WTC11 (cell line): ENCODE data around the gene DYNAP. TPM values are rescaled to one million over a fixed set of nuclear protein-coding genes. Genes with fewer than 3 reads are reported as not detected.

Source experiments
- ATAC-seq: fragments of 200-7000 bp; cut with Tn5 transposase; 2 replicates; pipeline ENCODE4 v1.10.0; 2021; ENCODE audit warnings: mild to moderate bottlenecking, moderate library complexity
- Bru-seq: library from RNA; stranded (reverse); fragments of 400-500 nt; gene quantifications from one replicate; lab custom pipeline; 2021; lab: Mats Ljungman, UMichigan
- CTCF ChIA-PET: fragments of 300-600 bp; sonication (Branson Sonifier 250); formaldehyde crosslinking; loops from one replicate; lab custom pipeline; 2021; ENCODE audit warnings: antibody characterized with exemption; lab: Charles Lee
- POLR2A ChIA-PET: fragments of 350-600 bp; sonication (Branson Sonifier 250); formaldehyde crosslinking; loops from one replicate; lab custom pipeline; 2021; ENCODE audit warnings: antibody characterized with exemption; lab: Charles Lee
- DNase-seq: peaks from one replicate; pipeline ENCODE4 v3.0.0; 2021; ENCODE audit warnings: low spot score
- H3K27ac Mint-ChIP-seq: 2 replicates; pipeline ENCODE4 v1.8.0; 2021; ENCODE audit warnings: mixed read lengths
- H3K27me3 Mint-ChIP-seq: 2 replicates; pipeline ENCODE4 v1.8.0; 2021; ENCODE audit warnings: low read depth, mild to moderate bottlenecking, moderate library complexity, mixed read lengths
- H3K36me3 Mint-ChIP-seq: 2 replicates; pipeline ENCODE4 v1.8.0; 2021; ENCODE audit warnings: mixed read lengths
- H3K4me1 Mint-ChIP-seq: 2 replicates; pipeline ENCODE4 v1.8.0; 2022; ENCODE audit warnings: mixed read lengths
- H3K4me3 Mint-ChIP-seq: 2 replicates; pipeline ENCODE4 v1.8.0; 2021; ENCODE audit warnings: mild to moderate bottlenecking, moderate library complexity, mixed read lengths
- H3K9me3 Mint-ChIP-seq: 2 replicates; pipeline ENCODE4 v1.8.0; 2021; ENCODE audit warnings: mixed read lengths
- ATF1 ChIP-seq: sonication (generic); formaldehyde crosslinking; IDR thresholded peaks from 2 replicates; pipeline ENCODE4 v1.8.1; 2023; ENCODE audit warnings: mild to moderate bottlenecking, moderate library complexity, missing genetic modification reagents
- CDX4 ChIP-seq: fragments of 250-450 bp; sonication (Bioruptor Pico); IDR thresholded peaks from 2 replicates; pipeline ENCODE4 v1.9.0; 2021; ENCODE audit warnings: moderate library complexity, mild to moderate bottlenecking, inconsistent platforms, borderline replicate concordance
- FOXJ3 ChIP-seq: sonication (generic); formaldehyde crosslinking; IDR thresholded peaks from 2 replicates; pipeline ENCODE4 v1.9.0; 2021; ENCODE audit warnings: missing genetic modification reagents, mild to moderate bottlenecking, borderline replicate concordance
- GRHL2 ChIP-seq: fragments of 250-450 bp; sonication (Bioruptor Pico); IDR thresholded peaks from 2 replicates; pipeline ENCODE4 v1.8.0; 2022; ENCODE audit warnings: mild to moderate bottlenecking, moderate library complexity; ENCODE audit not compliant: insufficient replicate concordance, severe bottlenecking
- GTF2I ChIP-seq: fragments of 250-450 bp; sonication (Bioruptor Pico); conservative IDR thresholded peaks from 2 replicates; pipeline ENCODE4 v1.4.0; 2021; ENCODE audit warnings: mild to moderate bottlenecking
- NFATC4 ChIP-seq: fragments of 250-450 bp; sonication (Bioruptor Pico); IDR thresholded peaks from 2 replicates; pipeline ENCODE4 v1.9.0; 2021; ENCODE audit warnings: mild to moderate bottlenecking
- NR1H2 ChIP-seq: sonication (generic); formaldehyde crosslinking; IDR thresholded peaks from 2 replicates; pipeline ENCODE4 v1.9.0; 2021; ENCODE audit warnings: mild to moderate bottlenecking, moderate library complexity, missing genetic modification reagents
- NR2C2 ChIP-seq: sonication (generic); formaldehyde crosslinking; IDR thresholded peaks from 2 replicates; pipeline ENCODE4 v1.8.0; 2022; ENCODE audit warnings: mild to moderate bottlenecking, missing genetic modification reagents
- ZBTB21 ChIP-seq: sonication (generic); formaldehyde crosslinking; IDR thresholded peaks from 2 replicates; pipeline ENCODE4 v1.8.1; 2023; ENCODE audit warnings: mild to moderate bottlenecking, missing genetic modification reagents, borderline replicate concordance
- ZBTB43 ChIP-seq: sonication (generic); formaldehyde crosslinking; IDR thresholded peaks from 2 replicates; pipeline ENCODE4 v1.8.1; 2023; ENCODE audit warnings: mild to moderate bottlenecking, missing genetic modification reagents
- ZNF138 ChIP-seq: sonication (generic); formaldehyde crosslinking; conservative IDR thresholded peaks from 2 replicates; pipeline ENCODE4 v1.8.1; 2022; ENCODE audit warnings: mild to moderate bottlenecking, moderate library complexity, missing genetic modification reagents
- ZNF317 ChIP-seq: sonication (generic); formaldehyde crosslinking; IDR thresholded peaks from 2 replicates; pipeline ENCODE4 v1.8.1; 2023; ENCODE audit warnings: low read depth, mild to moderate bottlenecking, moderate library complexity, missing genetic modification reagents, borderline replicate concordance
- ZNF423 ChIP-seq: fragments of 250-450 bp; sonication (Bioruptor Pico); IDR thresholded peaks from 2 replicates; pipeline ENCODE4 v2.1.2; 2022; ENCODE audit warnings: mild to moderate bottlenecking, moderate library complexity
- ZNF532 ChIP-seq: fragments of 250-450 bp; sonication (Bioruptor Pico); IDR thresholded peaks from 2 replicates; pipeline ENCODE4 v1.9.0; 2021; ENCODE audit warnings: mild to moderate bottlenecking, borderline replicate concordance
- ZSCAN18 ChIP-seq: fragments of 250-450 bp; sonication (Bioruptor Pico); IDR thresholded peaks from 2 replicates; pipeline ENCODE4 v2.1.2; 2022; ENCODE audit warnings: mild to moderate bottlenecking, moderate library complexity
- long read RNA-seq, 3 experiments: library from RNA in 1 of 3; library from capped mRNA in 1 of 3; library from polyadenylated mRNA in 1 of 3; unstranded in 2 of 3; stranded (forward) in 1 of 3; transcript quantifications; one replicate each; pipeline ENCODE4 v2.0.0, GENCODE V29; 2021
- total RNA-seq: library from RNA; stranded (reverse); gene quantifications from 3 replicates; pipeline ENCODE4 v1.2.3, GENCODE V29; 2021
- TF ChIP-seq, protein P1 (sequence below): sonication (generic); formaldehyde crosslinking; IDR thresholded peaks from 2 replicates; pipeline ENCODE4 v1.8.0; 2023; ENCODE audit warnings: missing genetic modification reagents
- TF ChIP-seq, protein P2 (sequence below): sonication (generic); formaldehyde crosslinking; IDR thresholded peaks from 2 replicates; pipeline ENCODE4 v1.8.1; 2023; ENCODE audit warnings: mild to moderate bottlenecking, missing genetic modification reagents, moderate library complexity
- TF ChIP-seq, protein P3 (sequence below): sonication (generic); formaldehyde crosslinking; IDR thresholded peaks from 2 replicates; pipeline ENCODE4 v1.8.1; 2023; ENCODE audit warnings: mild to moderate bottlenecking, moderate library complexity, missing genetic modification reagents

The DYNAP gene, protein sequence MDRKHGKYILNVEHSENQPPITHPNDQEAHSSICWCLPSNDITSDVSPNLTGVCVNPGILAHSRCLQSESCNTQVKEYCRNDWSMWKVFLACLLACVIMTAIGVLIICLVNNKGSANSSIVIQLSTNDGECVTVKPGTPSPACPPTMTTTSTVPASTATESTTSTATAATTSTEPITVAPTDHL
- 0.46 to 0.94 TPM (median 0.50 TPM) in 3 replicates for total RNA-seq
- Bru-seq, nascent RNA: percentile 34 among the genes with signal in this experiment
- long read RNA-seq, experiment 1, partial matches to known transcripts: 1 of 1 reads
- long read RNA-seq, experiment 1, other reads (novel, unspliced or antisense): 0 of 1 reads
- long read RNA-seq, experiment 2, partial matches to known transcripts: 1 of 1 reads
- long read RNA-seq, experiment 2, other reads (novel, unspliced or antisense): 0 of 1 reads
- long read RNA-seq, experiment 3: 0 reads

- H3K36me3 Mint-ChIP-seq: no peaks in the 10 kb centered on the region
- CTCF ChIA-PET: no interaction called here
- H3K9me3 Mint-ChIP-seq: no peaks in the 10 kb centered on the region
Observed at GRCh38 chr18:54590945-54591344, at the start of gene DYNAP. Gene DYNAP (plus strand): TSS chr18:54591245. CDS start chr18:54591283, 38 bp downstream.

DNA sequence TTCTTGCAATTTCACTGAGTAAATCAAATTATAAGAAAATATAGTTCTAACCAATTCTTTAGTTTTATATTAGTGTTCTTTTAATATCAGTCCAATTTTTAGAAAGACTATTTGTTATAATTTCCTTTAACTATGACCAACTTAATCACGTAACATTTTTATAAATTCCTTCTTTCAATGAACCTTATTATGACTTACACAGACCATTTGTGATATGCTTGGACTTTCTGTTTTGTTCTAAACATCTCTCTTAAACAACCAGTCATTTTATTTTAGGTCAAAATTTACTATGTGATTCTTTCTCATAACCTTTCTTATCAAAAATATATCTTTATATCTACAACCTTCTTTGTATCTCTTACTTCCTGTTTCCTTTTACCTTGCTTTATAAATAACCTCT is 39.5 kb upstream of the DYNAP start:
- Mint-ChIP-seq H3K4me1 (peaks cover 3% of the 10 kb centered on the region), H3K9me3 (peaks cover 78% of the 10 kb centered on the region), H3K36me3 (peaks cover 85% of the 10 kb centered on the region), H3K27ac (no peak overlapping the region), H3K27me3 (peaks cover under 1% of the 10 kb centered on the region; the same call in 1 of the 2 replicates), H3K4me3 (no peak overlapping the region)
- ATAC-seq (no peak), DNase-seq (no peak)
- CTCF ChIA-PET: no interaction called here
- POLR2A ChIA-PET: no interaction called here
- TF ChIP-seq ZBTB21 (CRISPR knock-in tag) (no peak), ZSCAN18 (CRISPR knock-in tag) (no peak), ZNF317 (CRISPR knock-in tag) (no peak), CDX4 (no peak), NR1H2 (CRISPR knock-in tag) (no peak), ATF1 (CRISPR knock-in tag) (no peak)
- TF ChIP-seq, protein P1, sequence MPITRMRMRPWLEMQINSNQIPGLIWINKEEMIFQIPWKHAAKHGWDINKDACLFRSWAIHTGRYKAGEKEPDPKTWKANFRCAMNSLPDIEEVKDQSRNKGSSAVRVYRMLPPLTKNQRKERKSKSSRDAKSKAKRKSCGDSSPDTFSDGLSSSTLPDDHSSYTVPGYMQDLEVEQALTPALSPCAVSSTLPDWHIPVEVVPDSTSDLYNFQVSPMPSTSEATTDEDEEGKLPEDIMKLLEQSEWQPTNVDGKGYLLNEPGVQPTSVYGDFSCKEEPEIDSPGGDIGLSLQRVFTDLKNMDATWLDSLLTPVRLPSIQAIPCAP (CRISPR knock-in tag): no peak

More at GRCh38 chr18:54590945-54591344, at the start of gene DYNAP:
- Mint-ChIP-seq H3K4me3 (no peak within 1 kb of the TSS), H3K27ac (no peak within 1 kb of the TSS; the same call in 1 of the 2 replicates), H3K4me1 (peaks cover 18% of the 10 kb centered on the region), H3K27me3 (no peaks in the 10 kb centered on the region)
- TF ChIP-seq GTF2I (no peak), NR2C2 (CRISPR knock-in tag) (no peak), ZNF423 (CRISPR knock-in tag) (no peak), ZBTB43 (CRISPR knock-in tag) (no peak), ZNF138 (no peak), ZNF532 (CRISPR knock-in tag) (no peak), FOXJ3 (CRISPR knock-in tag) (no peak), GRHL2 (no peak), NFATC4 (no peak)
- TF ChIP-seq, protein P2, sequence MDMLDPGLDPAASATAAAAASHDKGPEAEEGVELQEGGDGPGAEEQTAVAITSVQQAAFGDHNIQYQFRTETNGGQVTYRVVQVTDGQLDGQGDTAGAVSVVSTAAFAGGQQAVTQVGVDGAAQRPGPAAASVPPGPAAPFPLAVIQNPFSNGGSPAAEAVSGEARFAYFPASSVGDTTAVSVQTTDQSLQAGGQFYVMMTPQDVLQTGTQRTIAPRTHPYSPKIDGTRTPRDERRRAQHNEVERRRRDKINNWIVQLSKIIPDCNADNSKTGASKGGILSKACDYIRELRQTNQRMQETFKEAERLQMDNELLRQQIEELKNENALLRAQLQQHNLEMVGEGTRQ (CRISPR knock-in tag): no peak
- TF ChIP-seq, protein P3, sequence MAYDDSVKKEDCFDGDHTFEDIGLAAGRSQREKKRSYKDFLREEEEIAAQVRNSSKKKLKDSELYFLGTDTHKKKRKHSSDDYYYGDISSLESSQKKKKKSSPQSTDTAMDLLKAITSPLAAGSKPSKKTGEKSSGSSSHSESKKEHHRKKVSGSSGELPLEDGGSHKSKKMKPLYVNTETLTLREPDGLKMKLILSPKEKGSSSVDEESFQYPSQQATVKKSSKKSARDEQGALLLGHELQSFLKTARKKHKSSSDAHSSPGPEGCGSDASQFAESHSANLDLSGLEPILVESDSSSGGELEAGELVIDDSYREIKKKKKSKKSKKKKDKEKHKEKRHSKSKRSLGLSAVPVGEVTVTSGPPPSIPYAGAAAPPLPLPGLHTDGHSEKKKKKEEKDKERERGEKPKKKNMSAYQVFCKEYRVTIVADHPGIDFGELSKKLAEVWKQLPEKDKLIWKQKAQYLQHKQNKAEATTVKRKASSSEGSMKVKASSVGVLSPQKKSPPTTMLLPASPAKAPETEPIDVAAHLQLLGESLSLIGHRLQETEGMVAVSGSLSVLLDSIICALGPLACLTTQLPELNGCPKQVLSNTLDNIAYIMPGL (CRISPR knock-in tag): no peak
- POLR2A ChIA-PET: no interaction called here
- DNase-seq (no peak), ATAC-seq (no peak)
